A549 (cell line): ENCODE data around the gene P2RX3.

Experiments
- BHLHE40 ChIP-seq: IDR thresholded peaks from 2 replicates; pipeline ENCODE4 v1.6.1; 2012; ENCODE audit warnings: low read depth, low read length, inconsistent platforms
- EP300 ChIP-seq, 2 experiments: fragments of >200 bp; sonication (Bioruptor Twin); formaldehyde crosslinking; IDR thresholded peaks; 2 replicates in 1 of 2; 3 replicates in 1 of 2; pipeline ENCODE4 v1.6.1; 2016 to 2017
- HMGXB4 ChIP-seq: fragments of 250-450 bp; sonication (Bioruptor Pico); IDR thresholded peaks from 2 replicates; pipeline ENCODE4 v1.5.0; 2021; ENCODE audit warnings: mild to moderate bottlenecking, moderate library complexity, borderline replicate concordance
- HOXB13 ChIP-seq: fragments of 250-450 bp; sonication (Bioruptor Pico); IDR thresholded peaks from 2 replicates; pipeline ENCODE4 v1.5.0; 2020; ENCODE audit warnings: low read depth, mild to moderate bottlenecking, moderate library complexity
- MAFK ChIP-seq: fragments of 450-650 bp; IDR thresholded peaks from 2 replicates; pipeline ENCODE4 v1.6.1; 2014; ENCODE audit not compliant: partially characterized antibody
- MAZ ChIP-seq: fragments of 150-350 bp; IDR thresholded peaks from 2 replicates; pipeline ENCODE4 v1.6.1; 2014; ENCODE audit warnings: antibody characterized with exemption, low read depth, low read length, borderline replicate concordance
- NFE2L2 ChIP-seq: fragments of 150-350 bp; conservative IDR thresholded peaks from 2 replicates; pipeline ENCODE4 v1.6.1; 2014; ENCODE audit warnings: low read length
- POLR2A ChIP-seq: IDR thresholded peaks from 2 replicates; pipeline ENCODE4 v1.6.1; 2012; ENCODE audit warnings: mild to moderate bottlenecking, low read length
- RAD21 ChIP-seq, 2 experiments: fragments of >200 bp in 1 of 2; sonication (Bioruptor Twin) in 1 of 2; formaldehyde crosslinking in 1 of 2; IDR thresholded peaks in 1 of 2; conservative IDR thresholded peaks in 1 of 2; 2 replicates in 1 of 2; 3 replicates in 1 of 2; pipeline ENCODE4 v1.6.1; 2012 to 2018; ENCODE audit warnings: inconsistent platforms in 1 of 2
- ZFP36 ChIP-seq: fragments of 450-650 bp; IDR thresholded peaks from 2 replicates; pipeline ENCODE4 v1.6.1; 2014; ENCODE audit warnings: borderline replicate concordance; ENCODE audit not compliant: partially characterized antibody
- TF ChIP-seq, protein P1 (sequence below): fragments of >200 bp; sonication (Bioruptor Twin); formaldehyde crosslinking; IDR thresholded peaks from 3 replicates; pipeline ENCODE4 v1.5.1; 2016

DNA sequence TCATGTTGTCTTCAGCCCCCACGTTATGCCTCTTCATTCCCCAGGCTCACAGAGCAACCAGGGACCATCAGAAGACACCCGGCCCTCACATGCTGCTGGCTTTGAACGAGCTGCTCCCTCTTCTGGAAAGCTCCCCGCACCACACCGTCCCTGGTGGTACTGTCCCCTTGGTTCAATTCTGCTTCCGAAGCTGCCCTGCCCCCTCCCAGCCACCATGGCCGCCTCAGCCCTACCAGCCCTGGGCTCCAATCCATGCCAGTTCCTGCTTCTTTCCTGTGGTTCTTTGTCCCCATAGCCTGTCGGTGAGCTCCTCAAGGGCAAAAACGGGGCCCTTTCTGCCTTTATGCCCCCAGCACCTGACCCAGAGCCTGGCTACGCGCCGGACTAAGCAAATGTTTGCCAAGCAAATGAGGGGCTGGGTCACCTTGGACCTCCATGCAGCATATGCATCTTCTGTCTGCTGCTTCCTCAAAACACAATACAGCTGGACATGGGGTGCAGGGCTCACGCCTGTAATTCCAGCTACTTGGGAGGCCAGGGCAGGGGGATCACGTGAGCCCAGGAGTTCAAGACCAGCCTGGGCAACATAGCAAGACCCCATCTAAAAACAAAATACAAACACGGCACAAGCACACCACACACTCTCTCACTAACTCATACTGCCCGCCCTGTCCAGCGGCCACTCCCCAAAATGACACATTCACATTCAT lies 34.7 kb upstream of the P2RX3 start:
- TF ChIP-seq HMGXB4 (CRISPR knock-in tag) (no peak), EP300 (IDR thresholded peaks at IDR 0.05) (no peak), NFE2L2 (no peak), POLR2A (no peak), RAD21 (conservative IDR thresholded peaks at IDR 0.05 in 1 of 2, IDR thresholded peaks at IDR 0.05 in 1 of 2) (no peak), BHLHE40 (no peak), HOXB13 (no peak), MAFK (no peak), ZFP36 (no peak), MAZ (no peak)
- TF ChIP-seq, protein P1, sequence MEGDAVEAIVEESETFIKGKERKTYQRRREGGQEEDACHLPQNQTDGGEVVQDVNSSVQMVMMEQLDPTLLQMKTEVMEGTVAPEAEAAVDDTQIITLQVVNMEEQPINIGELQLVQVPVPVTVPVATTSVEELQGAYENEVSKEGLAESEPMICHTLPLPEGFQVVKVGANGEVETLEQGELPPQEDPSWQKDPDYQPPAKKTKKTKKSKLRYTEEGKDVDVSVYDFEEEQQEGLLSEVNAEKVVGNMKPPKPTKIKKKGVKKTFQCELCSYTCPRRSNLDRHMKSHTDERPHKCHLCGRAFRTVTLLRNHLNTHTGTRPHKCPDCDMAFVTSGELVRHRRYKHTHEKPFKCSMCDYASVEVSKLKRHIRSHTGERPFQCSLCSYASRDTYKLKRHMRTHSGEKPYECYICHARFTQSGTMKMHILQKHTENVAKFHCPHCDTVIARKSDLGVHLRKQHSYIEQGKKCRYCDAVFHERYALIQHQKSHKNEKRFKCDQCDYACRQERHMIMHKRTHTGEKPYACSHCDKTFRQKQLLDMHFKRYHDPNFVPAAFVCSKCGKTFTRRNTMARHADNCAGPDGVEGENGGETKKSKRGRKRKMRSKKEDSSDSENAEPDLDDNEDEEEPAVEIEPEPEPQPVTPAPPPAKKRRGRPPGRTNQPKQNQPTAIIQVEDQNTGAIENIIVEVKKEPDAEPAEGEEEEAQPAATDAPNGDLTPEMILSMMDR, result no peak
